ENCODE data around the gene PANK1.

Gene PANK1

DNA sequence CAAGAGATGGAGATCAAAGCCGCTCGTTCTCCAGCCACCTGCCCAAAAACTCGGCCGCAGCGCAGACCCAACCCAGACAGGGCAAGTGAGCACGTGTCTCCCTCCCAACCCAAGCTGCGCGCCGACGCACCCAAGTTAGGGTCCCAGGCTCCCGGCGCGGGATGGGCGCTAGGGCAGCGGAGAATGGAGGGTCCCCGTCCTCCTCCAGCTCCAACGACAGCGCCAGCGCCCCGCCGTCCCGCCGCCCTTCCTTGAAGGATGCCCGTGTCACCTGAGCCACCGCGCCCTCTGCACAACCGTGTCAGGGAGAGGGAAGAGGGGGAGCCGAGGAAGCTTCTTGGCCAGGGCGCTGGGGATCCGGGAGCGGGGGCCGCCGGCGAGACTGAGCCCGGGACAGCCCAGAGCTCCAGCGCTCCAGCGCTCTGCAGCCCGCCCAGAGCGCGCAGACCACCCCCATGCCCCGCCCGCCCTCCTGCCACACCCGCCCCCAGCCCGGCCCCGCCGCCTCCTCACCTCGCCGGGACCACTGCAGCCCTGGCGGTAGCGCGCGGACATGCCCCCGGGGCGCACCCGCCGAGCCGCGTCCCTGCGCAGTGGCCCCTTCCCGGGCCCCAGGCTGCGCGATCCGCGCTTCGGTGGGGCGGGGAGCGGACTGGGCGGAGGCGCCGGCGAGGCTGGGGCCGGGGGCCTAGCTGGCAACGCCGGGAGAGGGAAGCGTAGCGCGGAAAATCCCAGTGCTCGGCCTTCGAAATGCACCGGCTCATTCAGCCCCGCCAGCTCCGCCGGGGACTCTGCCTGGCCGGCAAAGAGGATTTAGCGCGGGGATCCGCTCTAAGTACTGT lies 109.7 kb downstream of the PANK1 start, which contains the start of gene SLC16A12 (continued):
- TF ChIP-seq, protein P1, sequence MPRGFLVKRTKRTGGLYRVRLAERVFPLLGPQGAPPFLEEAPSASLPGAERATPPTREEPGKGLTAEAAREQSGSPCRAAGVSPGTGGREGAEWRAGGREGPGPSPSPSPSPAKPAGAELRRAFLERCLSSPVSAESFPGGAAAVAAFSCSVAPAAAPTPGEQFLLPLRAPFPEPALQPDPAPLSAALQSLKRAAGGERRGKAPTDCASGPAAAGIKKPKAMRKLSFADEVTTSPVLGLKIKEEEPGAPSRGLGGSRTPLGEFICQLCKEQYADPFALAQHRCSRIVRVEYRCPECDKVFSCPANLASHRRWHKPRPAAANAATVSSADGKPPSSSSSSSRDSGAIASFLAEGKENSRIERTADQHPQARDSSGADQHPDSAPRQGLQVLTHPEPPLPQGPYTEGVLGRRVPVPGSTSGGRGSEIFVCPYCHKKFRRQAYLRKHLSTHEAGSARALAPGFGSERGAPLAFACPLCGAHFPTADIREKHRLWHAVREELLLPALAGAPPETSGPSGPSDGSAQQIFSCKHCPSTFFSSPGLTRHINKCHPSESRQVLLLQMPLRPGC (tag by site-specific recombination; IDR thresholded peaks at IDR 0.05), result no peak
- TF ChIP-seq, protein P2, sequence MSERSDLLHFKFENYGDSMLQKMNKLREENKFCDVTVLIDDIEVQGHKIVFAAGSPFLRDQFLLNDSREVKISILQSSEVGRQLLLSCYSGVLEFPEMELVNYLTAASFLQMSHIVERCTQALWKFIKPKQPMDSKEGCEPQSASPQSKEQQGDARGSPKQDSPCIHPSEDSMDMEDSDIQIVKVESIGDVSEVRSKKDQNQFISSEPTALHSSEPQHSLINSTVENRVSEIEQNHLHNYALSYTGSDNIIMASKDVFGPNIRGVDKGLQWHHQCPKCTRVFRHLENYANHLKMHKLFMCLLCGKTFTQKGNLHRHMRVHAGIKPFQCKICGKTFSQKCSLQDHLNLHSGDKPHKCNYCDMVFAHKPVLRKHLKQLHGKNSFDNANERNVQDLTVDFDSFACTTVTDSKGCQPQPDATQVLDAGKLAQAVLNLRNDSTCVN (tag by site-specific recombination; optimal IDR thresholded peaks at IDR 0.05), result peak; percentile 54
- TF ChIP-seq, protein P3, sequence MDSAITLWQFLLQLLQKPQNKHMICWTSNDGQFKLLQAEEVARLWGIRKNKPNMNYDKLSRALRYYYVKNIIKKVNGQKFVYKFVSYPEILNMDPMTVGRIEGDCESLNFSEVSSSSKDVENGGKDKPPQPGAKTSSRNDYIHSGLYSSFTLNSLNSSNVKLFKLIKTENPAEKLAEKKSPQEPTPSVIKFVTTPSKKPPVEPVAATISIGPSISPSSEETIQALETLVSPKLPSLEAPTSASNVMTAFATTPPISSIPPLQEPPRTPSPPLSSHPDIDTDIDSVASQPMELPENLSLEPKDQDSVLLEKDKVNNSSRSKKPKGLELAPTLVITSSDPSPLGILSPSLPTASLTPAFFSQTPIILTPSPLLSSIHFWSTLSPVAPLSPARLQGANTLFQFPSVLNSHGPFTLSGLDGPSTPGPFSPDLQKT (IDR thresholded peaks at IDR 0.05; ENCODE audit: borderline replicate concordance, low read depth, low read length), result no peak
- TF ChIP-seq, protein P4, sequence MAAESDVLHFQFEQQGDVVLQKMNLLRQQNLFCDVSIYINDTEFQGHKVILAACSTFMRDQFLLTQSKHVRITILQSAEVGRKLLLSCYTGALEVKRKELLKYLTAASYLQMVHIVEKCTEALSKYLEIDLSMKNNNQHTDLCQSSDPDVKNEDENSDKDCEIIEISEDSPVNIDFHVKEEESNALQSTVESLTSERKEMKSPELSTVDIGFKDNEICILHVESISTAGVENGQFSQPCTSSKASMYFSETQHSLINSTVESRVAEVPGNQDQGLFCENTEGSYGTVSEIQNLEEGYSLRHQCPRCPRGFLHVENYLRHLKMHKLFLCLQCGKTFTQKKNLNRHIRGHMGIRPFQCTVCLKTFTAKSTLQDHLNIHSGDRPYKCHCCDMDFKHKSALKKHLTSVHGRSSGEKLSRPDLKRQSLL (tag by site-specific recombination; IDR thresholded peaks at IDR 0.05), result peak; percentile 72; the same call in 1 of the 2 replicates
- no peak for TF ChIP-seq ZSCAN23 (tag by site-specific recombination; IDR thresholded peaks at IDR 0.05)
- TF ChIP-seq HOXA7 (CRISPR knock-in tag; IDR thresholded peaks at IDR 0.05; ENCODE audit: borderline replicate concordance), result no peak
- TF ChIP-seq, protein P5, sequence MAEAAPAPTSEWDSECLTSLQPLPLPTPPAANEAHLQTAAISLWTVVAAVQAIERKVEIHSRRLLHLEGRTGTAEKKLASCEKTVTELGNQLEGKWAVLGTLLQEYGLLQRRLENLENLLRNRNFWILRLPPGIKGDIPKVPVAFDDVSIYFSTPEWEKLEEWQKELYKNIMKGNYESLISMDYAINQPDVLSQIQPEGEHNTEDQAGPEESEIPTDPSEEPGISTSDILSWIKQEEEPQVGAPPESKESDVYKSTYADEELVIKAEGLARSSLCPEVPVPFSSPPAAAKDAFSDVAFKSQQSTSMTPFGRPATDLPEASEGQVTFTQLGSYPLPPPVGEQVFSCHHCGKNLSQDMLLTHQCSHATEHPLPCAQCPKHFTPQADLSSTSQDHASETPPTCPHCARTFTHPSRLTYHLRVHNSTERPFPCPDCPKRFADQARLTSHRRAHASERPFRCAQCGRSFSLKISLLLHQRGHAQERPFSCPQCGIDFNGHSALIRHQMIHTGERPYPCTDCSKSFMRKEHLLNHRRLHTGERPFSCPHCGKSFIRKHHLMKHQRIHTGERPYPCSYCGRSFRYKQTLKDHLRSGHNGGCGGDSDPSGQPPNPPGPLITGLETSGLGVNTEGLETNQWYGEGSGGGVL (tag by site-specific recombination; IDR thresholded peaks at IDR 0.05), result no peak
- TF ChIP-seq ZNF426 (tag by site-specific recombination; IDR thresholded peaks at IDR 0.05), result no peak
- no peak for TF ChIP-seq ZNF146 (tag by site-specific recombination; IDR thresholded peaks at IDR 0.05)
- TF ChIP-seq GLI4 (tag by site-specific recombination; IDR thresholded peaks at IDR 0.05), result no peak
- TF ChIP-seq, protein P6, sequence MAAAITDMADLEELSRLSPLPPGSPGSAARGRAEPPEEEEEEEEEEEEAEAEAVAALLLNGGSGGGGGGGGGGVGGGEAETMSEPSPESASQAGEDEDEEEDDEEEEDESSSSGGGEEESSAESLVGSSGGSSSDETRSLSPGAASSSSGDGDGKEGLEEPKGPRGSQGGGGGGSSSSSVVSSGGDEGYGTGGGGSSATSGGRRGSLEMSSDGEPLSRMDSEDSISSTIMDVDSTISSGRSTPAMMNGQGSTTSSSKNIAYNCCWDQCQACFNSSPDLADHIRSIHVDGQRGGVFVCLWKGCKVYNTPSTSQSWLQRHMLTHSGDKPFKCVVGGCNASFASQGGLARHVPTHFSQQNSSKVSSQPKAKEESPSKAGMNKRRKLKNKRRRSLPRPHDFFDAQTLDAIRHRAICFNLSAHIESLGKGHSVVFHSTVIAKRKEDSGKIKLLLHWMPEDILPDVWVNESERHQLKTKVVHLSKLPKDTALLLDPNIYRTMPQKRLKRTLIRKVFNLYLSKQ (tag by site-specific recombination; IDR thresholded peaks at IDR 0.05; ENCODE audit: borderline replicate concordance), result no peak
- TF ChIP-seq ZNF76 (tag by site-specific recombination; IDR thresholded peaks at IDR 0.05; ENCODE audit: borderline replicate concordance, low read depth), result no peak
- no peak for TF ChIP-seq REPIN1 (tag by site-specific recombination; IDR thresholded peaks at IDR 0.05; ENCODE audit: low read depth)
- TF ChIP-seq SP3 (tag by site-specific recombination; IDR thresholded peaks at IDR 0.05), result peak; percentile 24; the same call in 1 of the 2 replicates
- TF ChIP-seq YY2 (tag by site-specific recombination; IDR thresholded peaks at IDR 0.05), result no peak
- no peak for TF ChIP-seq ZNF837 (tag by site-specific recombination; IDR thresholded peaks at IDR 0.05)
- no peak for TF ChIP-seq ZNF292 (tag by site-specific recombination; IDR thresholded peaks at IDR 0.05; ENCODE audit: borderline replicate concordance, low read depth)
- TF ChIP-seq ZNF335 (tag by site-specific recombination; conservative IDR thresholded peaks at IDR 0.05), result no peak

Data from HEK293 (cell line).